ENCODE data around the gene GLIPR2.

- TF ChIP-seq EZH2 (IDR thresholded peaks at IDR 0.05; ENCODE audit: low read depth, unreplicated experiment), result no peak
- no peak for TF ChIP-seq NANOG (IDR thresholded peaks at IDR 0.05; ENCODE audit: borderline replicate concordance)
- no peak for TF ChIP-seq ZNF114 (CRISPR knock-in tag; IDR thresholded peaks at IDR 0.05)
- no peak for TF ChIP-seq POLR2AphosphoS5 (IDR thresholded peaks at IDR 0.05; ENCODE audit: low read depth)
- no peak for TF ChIP-seq EZH2phosphoT487 (IDR thresholded peaks at IDR 0.05; ENCODE audit: unreplicated experiment)
- TF ChIP-seq CTCF (conservative IDR thresholded peaks at IDR 0.05; ENCODE audit: low read depth in 2 of 2), result no peak
- TF ChIP-seq REST (IDR thresholded peaks at IDR 0.05; ENCODE audit: unreplicated experiment), result no peak
- no peak for TF ChIP-seq ZNF331 (CRISPR knock-in tag; IDR thresholded peaks at IDR 0.05; ENCODE audit: low read depth)
- TF ChIP-seq CREB1 (CRISPR knock-in tag; IDR thresholded peaks at IDR 0.05; ENCODE audit: low read depth), result no peak
- no peak for TF ChIP-seq ETS1 (IDR thresholded peaks at IDR 0.05)
- TF ChIP-seq JUNB (IDR thresholded peaks at IDR 0.05; ENCODE audit: unreplicated experiment), result no peak
- no peak for TF ChIP-seq ZNF462 (CRISPR knock-in tag; IDR thresholded peaks at IDR 0.05)
- TF ChIP-seq STAT1 (IDR thresholded peaks at IDR 0.05; ENCODE audit: unreplicated experiment), result no peak
These were observed 21.6 kb downstream of the GLIPR2 start for GRCh38 chr9:36158122-36158521.

Data from GM23338 (cell line).